NOMO-1 treated with DMSO at 0.1 percent for 48 hours (cell line): ENCODE results near the gene LRP3.

Experiments
- DNase-seq: peaks from one replicate; lab custom pipeline; 2025; ENCODE audit not compliant: unreplicated experiment; lab: John Stamatoyannopoulos, UW

The LRP3 gene

GRCh38 chr19:33251076-33251475 lies 56.9 kb downstream of the LRP3 start:
- no peak for DNase-seq

- DNase-seq: no peak
Observed at GRCh38 chr19:33251526-33252090, 57.5 kb downstream of the LRP3 start.

GRCh38 chr19:33252418-33252962 lies 58.4 kb downstream of the LRP3 start:
- DNase-seq: no peak

GRCh38 chr19:33252971-33253370 lies 58.8 kb downstream of the LRP3 start:
- DNase-seq: no peak

- DNase-seq: peak; percentile 67
Observed at GRCh38 chr19:33254245-33254824, 60.2 kb downstream of the LRP3 start.

- DNase-seq: no peak
Observed at GRCh38 chr19:33255781-33256180, 61.7 kb downstream of the LRP3 start.

- no peak for DNase-seq
Observed at GRCh38 chr19:33256261-33256660, 62.1 kb downstream of the LRP3 start.

- DNase-seq: no peak
Observed at GRCh38 chr19:33257828-33258227, 63.7 kb downstream of the LRP3 start.
